GM21367 (cell line): Measurements from ENCODE around the gene C19orf47.

Experiments
- ATAC-seq: cut with Tn5 transposase; IDR thresholded peaks from one replicate; pipeline ENCODE4 v1.9.1; 2021; ENCODE audit not compliant: unreplicated experiment

Gene C19orf47

DNA sequence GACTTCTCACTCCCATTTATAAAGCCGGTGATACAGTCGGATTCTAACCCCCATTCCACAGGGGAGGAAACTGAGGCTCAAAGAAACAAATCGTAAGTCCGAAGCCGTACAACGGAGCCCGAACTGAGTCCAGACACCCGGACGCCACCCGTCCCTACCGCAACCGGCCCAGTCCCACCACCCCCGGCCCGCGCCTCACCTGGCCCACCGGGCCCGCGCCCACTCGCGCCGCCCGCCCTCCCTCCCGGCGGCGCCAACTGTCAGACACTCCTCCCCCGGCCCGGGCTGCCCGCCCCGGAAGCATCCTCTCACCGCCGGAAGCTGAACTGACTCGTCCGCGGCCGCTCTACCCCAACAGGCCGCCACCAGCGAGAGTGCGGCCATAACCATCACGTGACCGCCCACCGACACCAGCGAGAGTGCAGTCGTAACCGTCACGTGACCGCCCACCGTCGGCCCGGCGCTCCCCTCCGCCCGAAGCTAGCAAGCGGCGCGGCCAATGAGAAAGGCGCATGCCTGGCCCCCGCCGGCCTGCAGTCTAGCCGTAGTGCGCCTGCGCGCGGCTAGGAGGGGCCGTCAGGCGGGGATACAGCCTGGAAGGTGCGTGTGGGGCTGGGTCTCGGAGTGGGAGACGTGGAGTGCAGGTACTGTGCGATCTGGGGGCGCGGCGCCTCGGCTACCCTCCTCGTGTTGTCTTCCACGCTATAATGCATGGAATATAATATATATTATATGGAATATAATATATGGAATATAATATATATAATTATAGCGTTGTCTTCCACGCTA lies at the start of gene C19orf47, which contains the start of gene PLD3:
Gene C19orf47, minus strand, starts transcription at position 273 of the 789 bp plus-strand sequence. CDS start 6,540 bp downstream, outside the sequence.
Gene PLD3, plus strand, starts transcription at position 571 of the 789 bp plus-strand sequence. CDS start 17,789 bp downstream, outside the sequence.
- ATAC-seq: peak; percentile 83

DNA sequence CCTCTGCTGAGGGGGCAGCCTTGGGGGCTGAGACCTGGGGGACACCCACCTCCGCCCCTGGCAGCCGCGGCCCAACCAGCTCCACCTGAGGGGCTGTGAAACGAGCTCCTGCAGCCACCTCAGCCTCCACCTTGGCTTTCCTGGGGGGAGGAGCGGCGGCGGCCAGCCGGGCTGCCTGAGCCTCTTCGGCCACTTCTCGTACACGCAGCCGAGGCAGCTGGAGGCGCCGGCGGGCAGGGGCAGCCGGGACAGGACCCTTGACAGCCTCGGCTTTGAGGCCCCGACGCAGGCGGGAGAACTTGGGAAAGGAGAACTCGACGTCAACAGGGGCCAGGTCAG lies 49.3 kb upstream of the C19orf47 start:
- no peak for ATAC-seq

GRCh38 chr19:40396886-40397567 lies 48.8 kb upstream of the C19orf47 start:
- no peak for ATAC-seq

- ATAC-seq: no peak
Observed at GRCh38 chr19:40395956-40396355, 47.8 kb upstream of the C19orf47 start.

DNA sequence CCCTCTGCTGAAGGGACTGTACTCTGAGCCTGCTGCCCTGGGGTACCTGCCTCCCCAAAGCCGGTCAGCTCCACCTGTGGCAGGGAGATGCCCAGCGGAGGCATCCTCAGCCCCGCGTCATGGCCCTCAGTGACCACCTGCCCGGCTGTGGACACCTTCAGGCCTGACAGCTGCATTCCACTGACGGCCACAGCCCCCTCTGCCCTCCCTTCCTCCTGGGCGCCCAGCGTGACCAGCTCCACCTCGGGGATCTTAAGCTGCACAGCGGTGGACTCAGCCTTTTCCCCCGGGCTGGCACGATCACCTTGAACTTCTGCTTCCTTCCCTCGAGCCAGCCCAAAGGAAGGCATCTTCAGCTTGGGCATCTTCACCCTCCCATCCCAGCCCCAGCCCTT lies 46.6 kb upstream of the C19orf47 start:
- ATAC-seq: no peak

- no peak for ATAC-seq
Observed at GRCh38 chr19:40393894-40394815, 46.0 kb upstream of the C19orf47 start.

GRCh38 chr19:40392894-40393517 lies 44.8 kb upstream of the C19orf47 start:
- no peak for ATAC-seq

DNA sequence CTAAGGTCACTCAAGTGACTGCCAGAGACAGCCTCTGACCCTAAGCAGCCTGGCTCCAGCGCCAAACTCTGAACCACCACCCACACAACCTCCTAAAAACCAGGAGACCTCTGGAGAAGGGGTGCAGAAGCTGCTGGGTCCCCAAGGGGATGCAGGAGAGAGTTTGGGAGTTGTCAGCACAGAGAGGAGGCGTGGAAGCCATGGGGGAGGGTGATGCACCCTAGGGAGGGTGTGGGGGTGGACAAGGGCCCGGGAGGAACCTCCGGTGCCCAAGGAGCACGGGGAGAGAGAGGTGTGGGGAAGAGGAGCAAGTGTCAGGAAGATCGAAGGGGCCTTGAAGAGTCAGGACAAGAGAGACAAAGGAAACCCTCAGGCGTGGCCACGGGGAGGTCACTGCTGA lies 43.9 kb upstream of the C19orf47 start:
- ATAC-seq: no peak

GRCh38 chr19:40390084-40390742 lies 42.0 kb upstream of the C19orf47 start, which contains the start of gene HIPK4:
TSS of gene HIPK4 (minus strand) at chr19:40390181. CDS start at chr19:40389902, 279 bp downstream.
- ATAC-seq: no peak

DNA sequence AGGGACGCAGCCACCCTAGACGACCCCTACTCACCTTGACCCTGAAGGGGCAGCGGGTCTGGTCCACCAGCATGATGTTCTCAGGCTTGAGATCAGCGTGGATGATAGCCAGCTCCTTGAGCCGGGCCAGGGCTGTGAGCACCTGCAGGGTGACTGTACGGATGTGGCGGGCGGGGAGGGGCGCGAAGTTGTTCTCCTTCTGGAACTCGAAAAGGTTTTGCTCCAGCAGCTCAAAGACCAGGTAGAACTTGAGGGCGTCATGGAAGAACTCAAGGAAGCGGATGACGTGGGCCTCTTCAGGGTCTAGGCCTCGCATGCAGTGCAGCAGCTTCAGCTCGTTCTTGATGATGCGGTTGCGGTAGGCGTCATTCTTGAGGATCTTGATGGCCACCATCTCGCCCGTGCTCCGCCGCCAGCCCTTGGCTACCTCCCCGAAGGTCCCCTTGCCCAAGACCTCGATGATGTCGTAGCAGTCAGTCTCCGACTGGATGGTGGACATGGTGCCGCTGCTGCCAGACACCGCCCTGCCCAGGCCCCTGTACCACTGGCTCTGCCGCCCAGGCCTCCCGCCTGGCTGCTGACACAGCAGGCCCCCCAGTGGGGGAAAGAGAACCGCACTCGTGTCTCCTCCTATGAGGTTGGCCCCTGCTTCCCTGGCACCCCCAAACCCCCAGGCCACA lies 41.3 kb upstream of the C19orf47 start:
- ATAC-seq: no peak

- no peak for ATAC-seq
Observed at GRCh38 chr19:40388481-40388880, 40.3 kb upstream of the C19orf47 start.

DNA sequence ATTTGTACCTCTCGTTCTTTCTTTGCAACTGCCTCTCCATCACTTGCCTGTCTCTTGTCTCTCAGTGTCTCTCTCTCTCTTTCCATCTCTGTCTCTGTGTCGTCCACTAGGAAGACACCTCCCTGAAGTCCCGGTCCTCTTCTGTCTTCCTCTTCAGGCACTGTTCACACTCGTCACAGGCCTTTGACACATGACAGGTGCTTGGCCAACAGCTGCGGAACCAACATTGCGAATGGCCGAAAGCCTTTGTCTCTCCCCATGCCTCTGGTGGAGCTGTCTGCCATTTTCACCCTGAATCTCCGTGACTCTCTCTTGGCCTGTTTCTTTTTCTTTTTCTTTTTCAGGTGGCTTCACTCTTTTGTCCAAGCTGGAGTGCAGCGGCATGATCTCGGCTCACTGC lies 39.0 kb upstream of the C19orf47 start:
- no peak for ATAC-seq

GRCh38 chr19:40383668-40384248 lies 35.6 kb upstream of the C19orf47 start:
- no peak for ATAC-seq

GRCh38 chr19:40381321-40381720 lies 33.1 kb upstream of the C19orf47 start:
- ATAC-seq: no peak

GRCh38 chr19:40380199-40381037 lies 32.2 kb upstream of the C19orf47 start:
- ATAC-seq: no peak

- no peak for ATAC-seq
Observed at GRCh38 chr19:40379446-40380198, 31.4 kb upstream of the C19orf47 start.

GRCh38 chr19:40378509-40378908 lies 30.3 kb upstream of the C19orf47 start:
- no peak for ATAC-seq
